Activated CD4-positive, alpha-beta T cell treated with anti-CD3 and anti-CD28 coated beads, Interleukin-2, Interleukin-4, amounts not matched to agents 100 ng/mL and 50 ng/mL, durations not matched to agents 16 hours and 8 hours (primary cell): ENCODE measurements around the gene PHC1.
A peak's percentile ranks its signal among the peaks of the same experiment; 100 is the strongest.
"Not testable (repeated sequence)": the region's sequence is repeated elsewhere in the genome, so short reads cannot be mapped to it uniquely, and the experiment has no call there.

Experiments used
- DNase-seq: peaks from one replicate; pipeline ENCODE4 v3.0.0-alpha.2; 2020; ENCODE audit warnings: low spot score

PHC1 gene

GRCh38 chr12:8911606-8912268, 2.6 kb upstream of the PHC1 start:
- no peak for DNase-seq

GRCh38 chr12:8912914-8913313, 1.4 kb upstream of the PHC1 start:
- DNase-seq: no peak

- no peak for DNase-seq
Measured at GRCh38 chr12:8913702-8914032, 642 bp upstream of the PHC1 start.

GRCh38 chr12:8914716-8915526, 612 bp downstream of the PHC1 start:
- peak; percentile 30 for DNase-seq

- DNase-seq: no peak
Measured at GRCh38 chr12:8916154-8916553, 1.8 kb downstream of the PHC1 start.

- no peak for DNase-seq
Measured at GRCh38 chr12:8917031-8917430, 2.7 kb downstream of the PHC1 start.

- no peak for DNase-seq
Measured at GRCh38 chr12:8917751-8918150, 3.4 kb downstream of the PHC1 start.

- not testable (repeated sequence) for DNase-seq
Measured at GRCh38 chr12:8919643-8920042, 5.3 kb downstream of the PHC1 start.

GRCh38 chr12:8922544-8922943, 8.2 kb downstream of the PHC1 start:
- DNase-seq: no peak

- not testable (repeated sequence) for DNase-seq
Measured at GRCh38 chr12:8930655-8931323, 16.5 kb downstream of the PHC1 start.

- not testable (repeated sequence) for DNase-seq
Measured at GRCh38 chr12:8932464-8932863, 18.2 kb downstream of the PHC1 start.

GRCh38 chr12:8934080-8934479, 19.8 kb downstream of the PHC1 start:
- not testable (repeated sequence) for DNase-seq

- DNase-seq: no peak
Measured at GRCh38 chr12:8936735-8937134, 22.4 kb downstream of the PHC1 start.

GRCh38 chr12:8937842-8938442, 23.6 kb downstream of the PHC1 start:
- DNase-seq: not testable (repeated sequence)

- DNase-seq: no peak
Measured at GRCh38 chr12:8941691-8942478, 27.6 kb downstream of the PHC1 start.

- no peak for DNase-seq
Measured at GRCh38 chr12:8943565-8944186, 29.4 kb downstream of the PHC1 start.

GRCh38 chr12:8946733-8947132, 32.4 kb downstream of the PHC1 start:
- DNase-seq: no peak

- no peak for DNase-seq
Measured at GRCh38 chr12:8947737-8948136, 33.4 kb downstream of the PHC1 start.

- DNase-seq: no peak
Measured at GRCh38 chr12:8948701-8949341, 34.5 kb downstream of the PHC1 start.

GRCh38 chr12:8949342-8950220, 35.3 kb downstream of the PHC1 start, which contains the start of gene M6PR:
Gene M6PR, minus strand, starts transcription at chr12:8949645. Its CDS starts 3,241 bp downstream, at chr12:8946404.
- peak; percentile 96 for DNase-seq
